Measurements from ENCODE around the gene CREB3L2. TPM values are rescaled to one million over a fixed set of nuclear protein-coding genes. Genes with fewer than 3 reads are reported as not detected.

The CREB3L2 gene
- total and polyA plus RNA-seq, 2 of the 8 experiments (the other 6 are each of a cell fraction or from before 2014, with no cell fraction given), result 14.4 to 48.3 TPM

- H3K4me2 ChIP-seq (ENCODE audit: insufficient read depth in 1 of 2, low read depth in 2 of 2, low read length in 2 of 2), result no peak overlapping the region
- TF ChIP-seq NANOG (IDR thresholded peaks at IDR 0.05; ENCODE audit: insufficient read depth, low read depth, low read length, poor library complexity, severe bottlenecking), result no peak
- TF ChIP-seq BACH1 (IDR thresholded peaks at IDR 0.05; ENCODE audit: low read length), result no peak
- TF ChIP-seq SIRT6 (IDR thresholded peaks at IDR 0.05; ENCODE audit: low read length), result no peak
- TF ChIP-seq SUZ12 (IDR thresholded peaks at IDR 0.05; ENCODE audit: low read length), result no peak
- TF ChIP-seq TEAD4 (IDR thresholded peaks at IDR 0.05; ENCODE audit: low read depth, low read length), result no peak
- TF ChIP-seq GABPA (IDR thresholded peaks at IDR 0.05; ENCODE audit: borderline replicate concordance, insufficient read depth, low read length), result no peak
- TF ChIP-seq SRF (IDR thresholded peaks at IDR 0.05; ENCODE audit: low read depth, low read length), result no peak
- TF ChIP-seq TAF1 (IDR thresholded peaks at IDR 0.05; ENCODE audit: low read depth, low read length), result no peak
- no peak for TF ChIP-seq SIN3A (conservative IDR thresholded peaks at IDR 0.05 in 1 of 2, IDR thresholded peaks at IDR 0.05 in 1 of 2; ENCODE audit: low read depth in 1 of 2, low read length in 2 of 2)
- no peak for TF ChIP-seq USF2 (IDR thresholded peaks at IDR 0.05; ENCODE audit: low read length)
- no peak for TF ChIP-seq CBX5 (IDR thresholded peaks at IDR 0.05; ENCODE audit: low read depth, low read length)
These were observed 23.2 kb downstream of the CREB3L2 start for GRCh38 chr7:137978464-137979237.

More at GRCh38 chr7:137978464-137979237, 23.2 kb downstream of the CREB3L2 start:
- Histone ChIP-seq H4K8ac (ENCODE audit: extremely low read depth, insufficient read depth, low read length) (no peak overlapping the region), H3K4ac (replicated peaks; ENCODE audit: insufficient read length, low read depth, low read length) (no peak overlapping the region), H3K4me1 (replicated peaks in 1 of 4; ENCODE audit: control insufficient read depth in 3 of 4, insufficient read depth in 4 of 4, low read length in 3 of 4) (no peaks in the 10 kb centered on the region; a peak in 1 of 7 replicates), H3K18ac (ENCODE audit: extremely low read depth, low read length) (no peak overlapping the region), H3K27ac (ENCODE audit: low read depth, low read length) (no peak overlapping the region; the same call in 1 of the 2 replicates), H3K56ac (replicated peaks; ENCODE audit: insufficient read length, low read depth, low read length) (no peak overlapping the region), H3K23ac (ENCODE audit: insufficient read length) (no peak overlapping the region), H3K23me2 (ENCODE audit: low read depth, low read length) (no peaks in the 10 kb centered on the region), H4K5ac (ENCODE audit: insufficient read length, low read depth, low read length) (no peak overlapping the region), H3K4me3 (ENCODE audit: extremely low read depth in 1 of 4, insufficient read depth in 2 of 4, low read depth in 3 of 4, low read length in 4 of 4) (no peak overlapping the region), H3K9ac (replicated peaks in 1 of 4; ENCODE audit: extremely low read depth in 1 of 4, low read depth in 3 of 4, low read length in 3 of 4) (no peak overlapping the region), H2AFZ (ENCODE audit: low read length) (no peak overlapping the region), H3K79me1 (ENCODE audit: low read depth, low read length) (peaks cover 6% of the 10 kb centered on the region), H3K14ac (ENCODE audit: insufficient read length) (no peak overlapping the region), H3K36me3 (ENCODE audit: control insufficient read depth in 2 of 4, insufficient read depth in 4 of 4, low read length in 3 of 4) (peaks cover 0 to 4% (median 1%) of the 10 kb centered on the region in 4 experiments; a peak in 2 of 8 replicates), H2BK20ac (ENCODE audit: low read length) (no peak overlapping the region), H2BK12ac (ENCODE audit: low read depth, low read length) (no peak overlapping the region), H2BK15ac (ENCODE audit: low read length) (no peak overlapping the region), H2AK5ac (ENCODE audit: low read depth, low read length) (no peak overlapping the region), H3K79me2 (ENCODE audit: control insufficient read depth in 1 of 2, insufficient read depth in 2 of 2, low read length in 2 of 2) (peaks cover 18 to 92% of the 10 kb centered on the region in 2 experiments), H2BK5ac (ENCODE audit: low read depth, low read length) (no peak overlapping the region), H2BK120ac (replicated peaks; ENCODE audit: low read depth, low read length) (no peak overlapping the region), H4K91ac (replicated peaks; ENCODE audit: insufficient read length, low read length) (no peak overlapping the region), H3K27me3 (replicated peaks in 1 of 4; ENCODE audit: control insufficient read depth in 3 of 4, extremely low read depth in 1 of 4, insufficient read depth in 3 of 4, low read length in 3 of 4) (no peaks in the 10 kb centered on the region), H3K9me3 (ENCODE audit: insufficient read depth in 2 of 2, low read depth in 1 of 2, low read length in 1 of 2) (peaks cover 2 to 6% of the 10 kb centered on the region in 2 experiments; a peak in 1 of 4 replicates), H4K20me1 (replicated peaks in 1 of 2; ENCODE audit: control insufficient read depth in 1 of 2, insufficient read depth in 2 of 2, low read length in 2 of 2) (peaks cover 0 to 3% of the 10 kb centered on the region in 2 experiments)
- DNase-seq (ENCODE audit: low read depth in 1 of 2, low spot score in 2 of 2), result no peak
- WGBS, 2 experiments (ENCODE audit: extremely low coverage in 1 of 2, insufficient coverage in 1 of 2, insufficient read length in 1 of 2, insufficient replicate concordance in 2 of 2, low coverage in 1 of 2, low lambda C conversion rate in 2 of 2, missing lambda C conversion rate in 1 of 2), result 91% methylated on average over 10 of the region's 10 CpGs; no CpG with 5 or more reads in 1 of the 2 experiments
- CTCF ChIA-PET (ENCODE audit: partially characterized antibody), result interaction anchor here (0.9 to 1.8 kb wide), 6 partner anchors 8 to 75 kb away, joined by 3 to 6 read pairs (median 5); partner anchors contain the start of gene CREB3L2
- POLR2A ChIA-PET (ENCODE audit: partially characterized antibody), result interaction anchor here (2.3 kb wide), 1 partner anchor 8 kb away, joined by 6 read pairs; no protein-coding TSS in a partner anchor
- FAIRE-seq, result no peak
